MM.1S (cell line): Measurements from ENCODE around the gene LMX1B.

ENCODE experiments used
- DNase-seq: peaks from one replicate; pipeline ENCODE4 v3.0.0-alpha.2; 2015
- H2AFZ ChIP-seq: fragments of 300-600 bp; sonication (generic); 2 replicates; pipeline ENCODE4 v1.6.0; 2016; ENCODE audit warnings: antibody characterized with exemption, low read length
- H3F3A ChIP-seq: fragments of 300-600 bp; sonication (generic); 2 replicates; pipeline ENCODE4 v1.6.1; 2016; ENCODE audit warnings: mild to moderate bottlenecking, antibody characterized with exemption, low read length, moderate library complexity, mixed read lengths; ENCODE audit not compliant: insufficient read depth
- H3K27ac ChIP-seq: fragments of 300-600 bp; sonication (generic); 2 replicates; pipeline ENCODE4 v1.5.1; 2016; ENCODE audit warnings: mild to moderate bottlenecking, low read length
- H3K27me3 ChIP-seq: fragments of 300-600 bp; sonication (generic); replicated peaks from 2 replicates; pipeline ENCODE4 v1.6.0; 2016; ENCODE audit warnings: low read length; ENCODE audit not compliant: insufficient read depth
- H3K36me3 ChIP-seq: fragments of 300-600 bp; sonication (generic); replicated peaks from 2 replicates; pipeline ENCODE4 v1.6.1; 2016; ENCODE audit warnings: mild to moderate bottlenecking, low read length, mixed read lengths; ENCODE audit not compliant: insufficient read depth
- H3K4me1 ChIP-seq: fragments of 300-600 bp; sonication (generic); 2 replicates; pipeline ENCODE4 v1.6.1; 2016; ENCODE audit warnings: low read length, mixed read lengths
- H3K4me2 ChIP-seq: fragments of 300-600 bp; sonication (generic); 2 replicates; pipeline ENCODE4 v1.6.0; 2016; ENCODE audit warnings: low read depth, low read length
- H3K4me3 ChIP-seq: fragments of 300-600 bp; sonication (generic); 2 replicates; pipeline ENCODE4 v1.5.1; 2016; ENCODE audit warnings: low read length, mixed read lengths
- H3K79me2 ChIP-seq: fragments of 300-600 bp; sonication (generic); 2 replicates; pipeline ENCODE4 v1.6.1; 2016; ENCODE audit warnings: mixed run types, low read length, mixed read lengths
- H3K9ac ChIP-seq: fragments of 300-600 bp; sonication (generic); 2 replicates; pipeline ENCODE4 v1.6.1; 2016; ENCODE audit warnings: low read length, mixed read lengths
- H3K9me2 ChIP-seq: fragments of 300-600 bp; sonication (generic); replicated peaks from 2 replicates; pipeline ENCODE4 v1.6.1; 2016; ENCODE audit warnings: mild to moderate bottlenecking, low read length, mixed read lengths; ENCODE audit not compliant: insufficient read depth
- H3K9me3 ChIP-seq: fragments of 300-600 bp; sonication (generic); replicated peaks from 2 replicates; pipeline ENCODE4 v1.6.1; 2016; ENCODE audit warnings: mild to moderate bottlenecking, low read length, mixed read lengths; ENCODE audit not compliant: insufficient read depth
- H4K20me1 ChIP-seq: fragments of 300-600 bp; sonication (generic); 2 replicates; pipeline ENCODE4 v1.6.1; 2016; ENCODE audit warnings: mild to moderate bottlenecking, low read length, moderate library complexity, mixed read lengths; ENCODE audit not compliant: insufficient read depth
- EZH2 ChIP-seq: fragments of 300-600 bp; sonication (generic); optimal IDR thresholded peaks from 2 replicates; pipeline ENCODE3; 2017; ENCODE audit warnings: low read depth, mild to moderate bottlenecking, antibody characterized with exemption, low read length, mixed read lengths
- EZH2phosphoT487 ChIP-seq: fragments of 300-600 bp; sonication (generic); IDR thresholded peaks from 2 replicates; pipeline ENCODE4 v1.6.1; 2018; ENCODE audit warnings: antibody characterized with exemption, low read length
- TF ChIP-seq, protein P1 (sequence below): fragments of 300-600 bp; sonication (generic); IDR thresholded peaks from 2 replicates; pipeline ENCODE4 v1.5.1; 2016; ENCODE audit warnings: antibody characterized with exemption, low read length, mixed read lengths

The LMX1B gene

DNA sequence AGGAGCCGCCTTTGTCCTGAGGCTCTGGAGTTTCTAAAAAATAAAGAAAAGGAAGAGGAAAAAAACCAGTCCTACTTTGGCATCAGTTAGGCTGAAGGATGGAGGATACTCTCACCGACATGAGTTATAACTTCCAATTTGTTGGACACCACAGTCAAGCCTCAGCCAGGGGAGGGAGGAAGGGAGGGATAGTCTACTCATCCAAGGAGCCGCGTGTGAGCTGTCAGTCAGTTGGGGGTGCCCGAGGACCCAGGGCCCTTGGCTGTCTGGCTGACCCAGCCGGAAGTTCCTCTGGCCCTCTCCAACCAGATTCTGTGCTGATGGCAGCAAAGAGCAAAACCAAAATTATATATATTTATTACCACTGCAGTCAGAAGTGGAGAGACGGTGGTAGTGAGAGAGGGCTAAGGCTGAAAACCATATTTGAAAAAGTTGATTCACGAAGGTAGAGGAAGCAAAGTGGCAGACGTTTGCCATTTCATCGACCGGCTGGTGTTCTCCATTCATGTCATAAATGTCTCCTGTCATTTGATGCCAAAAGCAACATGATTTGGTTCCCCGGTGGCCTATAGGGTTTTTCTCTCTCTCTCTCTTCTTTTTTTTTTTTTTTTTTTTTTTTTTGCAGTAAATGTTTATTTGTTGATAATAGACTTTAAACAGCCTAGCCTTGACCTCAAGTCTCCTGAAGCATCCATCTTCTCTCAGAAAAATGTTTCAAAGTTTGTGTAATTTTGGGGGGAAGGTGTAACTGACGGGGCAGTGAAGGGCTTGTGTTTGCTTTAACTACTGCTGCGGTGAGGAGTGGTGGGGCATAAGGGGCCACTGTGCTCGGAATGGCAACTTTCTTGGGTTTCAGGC is 7.6 kb downstream of the LMX1B start:
- TF ChIP-seq EZH2phosphoT487 (no peak), EZH2 (no peak)
- no peak overlapping the region for H2AFZ ChIP-seq
- H3K9me3 ChIP-seq: no peaks in the 10 kb centered on the region
- no peak overlapping the region for H3K27ac ChIP-seq
- no peaks in the 10 kb centered on the region for H3K79me2 ChIP-seq
- H3K4me2 ChIP-seq: no peak overlapping the region
- no peak overlapping the region for H3K9ac ChIP-seq
- no peaks in the 10 kb centered on the region for H4K20me1 ChIP-seq
- peaks cover 100% of the 10 kb centered on the region for H3K27me3 ChIP-seq
- DNase-seq: no peak
- no peaks in the 10 kb centered on the region for H3F3A ChIP-seq
- no peaks in the 10 kb centered on the region for H3K9me2 ChIP-seq
- H3K4me3 ChIP-seq: no peak overlapping the region
- no peaks in the 10 kb centered on the region for H3K4me1 ChIP-seq
- H3K36me3 ChIP-seq: no peaks in the 10 kb centered on the region

DNA sequence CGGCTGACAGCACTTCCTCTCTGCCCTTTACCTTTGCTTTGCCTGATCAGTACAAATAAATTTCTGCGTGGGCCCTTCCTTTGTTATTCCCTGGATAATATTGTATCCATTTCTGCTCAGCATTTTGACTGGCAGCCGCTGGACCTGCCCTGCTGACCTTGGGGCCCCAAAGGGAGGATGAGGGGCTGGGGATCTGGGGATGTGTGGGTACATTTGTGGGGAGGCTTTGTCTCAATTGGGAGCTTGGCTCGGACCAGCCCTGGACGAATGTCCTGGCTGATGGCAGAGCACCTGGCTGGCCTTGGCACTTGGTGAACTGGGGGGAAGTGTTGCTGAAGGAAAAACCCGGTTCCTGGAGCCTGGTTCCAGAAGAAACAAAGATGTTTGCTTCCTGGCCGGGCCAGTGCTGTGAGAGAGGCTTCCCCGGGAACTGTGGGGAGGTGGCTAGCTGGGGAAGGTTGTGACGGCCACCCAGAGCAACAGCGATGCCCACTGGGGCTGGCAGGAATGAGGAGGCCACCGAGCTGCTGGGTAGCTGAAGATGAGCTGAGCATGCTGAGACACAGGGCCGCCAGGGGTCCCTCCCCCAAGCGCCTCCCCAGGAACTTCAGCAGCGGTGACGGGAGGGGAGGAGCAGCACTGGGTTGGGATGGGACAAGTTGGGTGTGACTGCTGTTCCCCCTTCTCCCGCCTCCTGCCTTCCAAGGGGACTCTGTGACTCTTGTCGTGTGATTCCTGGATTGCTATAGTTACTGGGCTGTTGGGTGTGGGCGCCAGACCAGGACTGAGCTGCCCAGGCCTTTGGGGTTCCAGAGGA is 8.4 kb downstream of the LMX1B start:
- no peaks in the 10 kb centered on the region for H4K20me1 ChIP-seq
- no peaks in the 10 kb centered on the region for H3K36me3 ChIP-seq
- no peak overlapping the region for H3K27ac ChIP-seq
- no peaks in the 10 kb centered on the region for H3F3A ChIP-seq
- H2AFZ ChIP-seq: no peak overlapping the region
- H3K4me1 ChIP-seq: no peaks in the 10 kb centered on the region
- no peak overlapping the region for H3K9ac ChIP-seq
- H3K27me3 ChIP-seq: peaks cover 100% of the 10 kb centered on the region
- TF ChIP-seq EZH2phosphoT487 (no peak), EZH2 (no peak)
- TF ChIP-seq, protein P1, sequence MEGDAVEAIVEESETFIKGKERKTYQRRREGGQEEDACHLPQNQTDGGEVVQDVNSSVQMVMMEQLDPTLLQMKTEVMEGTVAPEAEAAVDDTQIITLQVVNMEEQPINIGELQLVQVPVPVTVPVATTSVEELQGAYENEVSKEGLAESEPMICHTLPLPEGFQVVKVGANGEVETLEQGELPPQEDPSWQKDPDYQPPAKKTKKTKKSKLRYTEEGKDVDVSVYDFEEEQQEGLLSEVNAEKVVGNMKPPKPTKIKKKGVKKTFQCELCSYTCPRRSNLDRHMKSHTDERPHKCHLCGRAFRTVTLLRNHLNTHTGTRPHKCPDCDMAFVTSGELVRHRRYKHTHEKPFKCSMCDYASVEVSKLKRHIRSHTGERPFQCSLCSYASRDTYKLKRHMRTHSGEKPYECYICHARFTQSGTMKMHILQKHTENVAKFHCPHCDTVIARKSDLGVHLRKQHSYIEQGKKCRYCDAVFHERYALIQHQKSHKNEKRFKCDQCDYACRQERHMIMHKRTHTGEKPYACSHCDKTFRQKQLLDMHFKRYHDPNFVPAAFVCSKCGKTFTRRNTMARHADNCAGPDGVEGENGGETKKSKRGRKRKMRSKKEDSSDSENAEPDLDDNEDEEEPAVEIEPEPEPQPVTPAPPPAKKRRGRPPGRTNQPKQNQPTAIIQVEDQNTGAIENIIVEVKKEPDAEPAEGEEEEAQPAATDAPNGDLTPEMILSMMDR: no peak
- no peaks in the 10 kb centered on the region for H3K79me2 ChIP-seq
- no peaks in the 10 kb centered on the region for H3K9me3 ChIP-seq
- no peak overlapping the region for H3K4me3 ChIP-seq
- no peak for DNase-seq
- H3K9me2 ChIP-seq: no peaks in the 10 kb centered on the region
- no peak overlapping the region for H3K4me2 ChIP-seq

DNA sequence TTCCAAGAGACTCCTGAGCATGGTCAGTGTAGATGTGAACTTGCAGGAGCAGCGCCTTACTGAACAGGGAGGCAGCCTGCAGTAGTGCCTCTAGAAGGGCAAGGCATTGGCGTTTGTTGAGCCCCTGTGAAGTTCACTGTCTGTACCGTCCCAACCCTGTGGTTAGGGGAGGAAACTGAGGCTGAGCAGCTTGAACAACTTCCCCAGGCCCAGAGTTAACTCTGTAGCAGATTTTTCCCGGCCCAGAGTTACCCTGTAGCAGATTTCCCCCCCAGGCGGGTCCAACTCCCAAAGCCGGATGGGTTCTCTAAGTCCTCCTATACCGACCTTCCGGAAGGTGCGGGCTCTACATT is 9.6 kb downstream of the LMX1B start:
- Histone ChIP-seq H3F3A (no peaks in the 10 kb centered on the region), H2AFZ (no peak overlapping the region), H3K4me2 (no peak overlapping the region), H3K79me2 (no peaks in the 10 kb centered on the region), H3K36me3 (no peaks in the 10 kb centered on the region), H3K4me1 (no peaks in the 10 kb centered on the region), H3K27me3 (peaks cover 100% of the 10 kb centered on the region), H3K27ac (no peak overlapping the region), H3K9me3 (no peaks in the 10 kb centered on the region), H3K9me2 (no peaks in the 10 kb centered on the region), H3K4me3 (no peak overlapping the region), H3K9ac (no peak overlapping the region), H4K20me1 (no peaks in the 10 kb centered on the region)
- no peak for TF ChIP-seq EZH2phosphoT487
- TF ChIP-seq EZH2: no peak
- TF ChIP-seq, protein P1: no peak
- no peak for DNase-seq
